ENCODE results near the gene LDLRAD4.
A peak's percentile ranks its signal among the peaks of the same experiment; 100 is the strongest.

LDLRAD4 gene

GRCh38 chr18:13619505-13620205, 401.1 kb downstream of the LDLRAD4 start:
- DNase-seq (ENCODE audit: low read depth in 4 of 4, low spot score in 1 of 4), result no peak

GRCh38 chr18:13620206-13620672, 401.7 kb downstream of the LDLRAD4 start:
- no peak for DNase-seq (ENCODE audit: low read depth in 4 of 4, low spot score in 1 of 4)

- no peak for DNase-seq (ENCODE audit: low read depth in 4 of 4, low spot score in 1 of 4)
These were observed 402.4 kb downstream of the LDLRAD4 start for GRCh38 chr18:13620818-13621445.

GRCh38 chr18:13621446-13621849, 402.9 kb downstream of the LDLRAD4 start:
- DNase-seq (ENCODE audit: low read depth in 4 of 4, low spot score in 1 of 4), result no peak

GRCh38 chr18:13621886-13622619, 403.5 kb downstream of the LDLRAD4 start:
- no peak for DNase-seq (ENCODE audit: low read depth in 4 of 4, low spot score in 1 of 4)

- DNase-seq (ENCODE audit: low read depth in 4 of 4, low spot score in 1 of 4), result no peak
These were observed 404.2 kb downstream of the LDLRAD4 start for GRCh38 chr18:13622751-13623150.

- DNase-seq (ENCODE audit: low read depth in 4 of 4, low spot score in 1 of 4), result no peak
These were observed 404.8 kb downstream of the LDLRAD4 start for GRCh38 chr18:13623348-13623747.

GRCh38 chr18:13623871-13624270, 405.3 kb downstream of the LDLRAD4 start:
- no peak for DNase-seq (ENCODE audit: low read depth in 4 of 4, low spot score in 1 of 4)

GRCh38 chr18:13624563-13625237, 406.1 kb downstream of the LDLRAD4 start:
- no peak for DNase-seq (ENCODE audit: low read depth in 4 of 4, low spot score in 1 of 4)

GRCh38 chr18:13625355-13625754, 406.8 kb downstream of the LDLRAD4 start:
- no peak for DNase-seq (ENCODE audit: low read depth in 4 of 4, low spot score in 1 of 4)

- no peak for DNase-seq (ENCODE audit: low read depth in 4 of 4, low spot score in 1 of 4)
These were observed 407.4 kb downstream of the LDLRAD4 start for GRCh38 chr18:13625843-13626543.

- DNase-seq (ENCODE audit: low read depth in 4 of 4, low spot score in 1 of 4), result no peak
These were observed 408.0 kb downstream of the LDLRAD4 start for GRCh38 chr18:13626544-13626908.

- no peak for DNase-seq (ENCODE audit: low read depth in 4 of 4, low spot score in 1 of 4)
These were observed 409.1 kb downstream of the LDLRAD4 start for GRCh38 chr18:13627639-13628038.

- DNase-seq (ENCODE audit: low read depth in 4 of 4, low spot score in 1 of 4), result no peak
These were observed 409.7 kb downstream of the LDLRAD4 start for GRCh38 chr18:13628211-13628610.

- DNase-seq (ENCODE audit: low read depth in 4 of 4, low spot score in 1 of 4), result peak in 1 of 4 experiments; percentile 29
These were observed 411.5 kb downstream of the LDLRAD4 start for GRCh38 chr18:13629841-13630715.

GRCh38 chr18:13630716-13631268, 412.2 kb downstream of the LDLRAD4 start:
- no peak for DNase-seq (ENCODE audit: low read depth in 4 of 4, low spot score in 1 of 4)

GRCh38 chr18:13633700-13634099, 415.1 kb downstream of the LDLRAD4 start:
- DNase-seq (ENCODE audit: low read depth in 4 of 4, low spot score in 1 of 4), result no peak

GRCh38 chr18:13635046-13635445, 416.5 kb downstream of the LDLRAD4 start:
- no peak for DNase-seq (ENCODE audit: low read depth in 4 of 4, low spot score in 1 of 4)

- DNase-seq (ENCODE audit: low read depth in 4 of 4, low spot score in 1 of 4), result no peak
These were observed 420.4 kb downstream of the LDLRAD4 start for GRCh38 chr18:13638719-13639595.

Measured in stimulated activated CD4-positive, alpha-beta T cell treated with anti-CD3 and anti-CD28 coated beads, Interleukin-1b, Interleukin-23, amount 100 ng/mL, for 24 hours (primary cell).